Endodermal cell (in vitro differentiated cells): ENCODE measurements around the gene EFCAB11. TPM values are rescaled to one million over a fixed set of nuclear protein-coding genes. Genes with fewer than 3 reads are reported as not detected.

Experiments
- DNase-seq: peaks from one replicate; pipeline ENCODE4 v3.0.0-alpha.2; 2017
- H3K27ac ChIP-seq: 2 replicates; pipeline ENCODE4 v1.5.1; 2013; ENCODE audit warnings: mild to moderate bottlenecking, low read depth, low read length, moderate library complexity
- H3K27me3 ChIP-seq: 2 replicates; pipeline ENCODE4 v1.6.1; 2013; ENCODE audit warnings: mild to moderate bottlenecking, low read length, moderate library complexity; ENCODE audit not compliant: insufficient read depth, control insufficient read depth, poor library complexity, severe bottlenecking
- H3K36me3 ChIP-seq: 2 replicates; pipeline ENCODE4 v1.7.0; 2013; ENCODE audit warnings: mild to moderate bottlenecking, low read length, moderate library complexity; ENCODE audit not compliant: control insufficient read depth, insufficient read depth
- H3K4me1 ChIP-seq: one replicate; pipeline ENCODE4 v1.7.0; 2013; ENCODE audit warnings: low read length; ENCODE audit not compliant: control insufficient read depth, insufficient read depth
- H3K4me3 ChIP-seq: 2 replicates; pipeline ENCODE4 v1.5.1; 2013; ENCODE audit warnings: mild to moderate bottlenecking, low read length, moderate library complexity
- H3K9ac ChIP-seq: 2 replicates; pipeline ENCODE4 v1.6.1; 2013; ENCODE audit warnings: mild to moderate bottlenecking, low read length, moderate library complexity; ENCODE audit not compliant: poor library complexity, severe bottlenecking; ENCODE audit errors: extremely low read depth
- H3K9me3 ChIP-seq: 2 replicates; pipeline ENCODE4 v1.6.1; 2013; ENCODE audit warnings: mild to moderate bottlenecking, low read length, moderate library complexity; ENCODE audit not compliant: control insufficient read depth
- H3K27ac Mint-ChIP-seq: 2 replicates; pipeline ENCODE4 v1.8.0; 2020; ENCODE audit warnings: mixed read lengths
- H3K27me3 Mint-ChIP-seq: 2 replicates; pipeline ENCODE4 v1.8.0; 2021; ENCODE audit warnings: mild to moderate bottlenecking, mixed read lengths; ENCODE audit not compliant: insufficient read depth
- H3K36me3 Mint-ChIP-seq: 2 replicates; pipeline ENCODE4 v1.8.0; 2020; ENCODE audit warnings: low read depth, mixed read lengths
- H3K4me1 Mint-ChIP-seq: 2 replicates; pipeline ENCODE4 v1.8.0; 2020; ENCODE audit warnings: mixed read lengths
- H3K4me3 Mint-ChIP-seq: 2 replicates; pipeline ENCODE4 v1.8.0; 2020; ENCODE audit warnings: mild to moderate bottlenecking, moderate library complexity, mixed read lengths
- H3K9me3 Mint-ChIP-seq: 2 replicates; pipeline ENCODE4 v1.8.0; 2020; ENCODE audit warnings: mild to moderate bottlenecking, mixed read lengths
- WGBS, 2 experiments: methylation state at CpG; one replicate each; pipeline versions ENCODE4 v1.1.5 to v1.1.7; 2013; ENCODE audit warnings: missing lambda C conversion rate in 2 of 2, mixed read lengths in 1 of 2; ENCODE audit not compliant: insufficient coverage in 1 of 2, insufficient read length in 1 of 2; 5-methylcytosine and 5-hydroxymethylcytosine counted together
- total RNA-seq, 2 donors: library from RNA; stranded (reverse); fragmentation: NEBNext Ultra II Directional in 1 of 2; extraction: Animal tissue kit (Norgen Biotek cat#: 25700) in 1 of 2; gene quantifications; 2 replicates in 1 of 2; 3 replicates in 1 of 2; pipeline ENCODE4 v1.2.1, GENCODE V29; 2021
- TF ChIP-seq, protein P1 (sequence below): fragments of 200-600 bp; sonication (generic); conservative IDR thresholded peaks from 2 replicates; pipeline ENCODE4 v1.5.0; 2021; ENCODE audit warnings: antibody characterized with exemption, mild to moderate bottlenecking

Gene EFCAB11
- total RNA-seq, 2 donors from 2014 or later = 23.8 to 47.6 TPM

DNA sequence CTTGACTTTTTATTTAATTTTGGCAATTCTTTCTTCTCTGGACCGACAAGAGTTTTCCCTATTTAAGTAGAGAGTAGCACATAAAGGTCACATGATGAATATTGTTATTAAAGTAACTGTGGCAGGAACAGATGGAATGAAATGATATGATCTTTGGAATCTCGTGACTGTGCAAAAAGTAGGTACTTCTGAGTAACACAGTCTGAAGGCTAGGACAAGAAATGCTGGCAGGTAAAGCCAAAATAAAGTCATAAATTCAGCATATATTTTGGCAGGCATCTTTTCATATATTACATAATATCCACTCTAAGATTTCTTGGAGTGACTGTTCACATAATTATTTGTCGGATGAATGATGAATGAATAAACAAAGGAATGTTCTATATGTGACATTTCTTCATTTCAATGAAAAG, 121.4 kb downstream of the EFCAB11 start:
- Histone ChIP-seq H3K27me3 (no peaks in the 10 kb centered on the region), H3K9ac (no peak overlapping the region), H3K4me1 (peaks cover 11% of the 10 kb centered on the region), H3K27ac (no peak overlapping the region), H3K4me3 (no peak overlapping the region), H3K36me3 (no peaks in the 10 kb centered on the region), H3K9me3 (peaks cover 2% of the 10 kb centered on the region)
- DNase-seq = no peak
- peaks cover 3% of the 10 kb centered on the region for H3K9me3 Mint-ChIP-seq
- H3K4me3 Mint-ChIP-seq = no peak overlapping the region
- TF ChIP-seq, protein P1, sequence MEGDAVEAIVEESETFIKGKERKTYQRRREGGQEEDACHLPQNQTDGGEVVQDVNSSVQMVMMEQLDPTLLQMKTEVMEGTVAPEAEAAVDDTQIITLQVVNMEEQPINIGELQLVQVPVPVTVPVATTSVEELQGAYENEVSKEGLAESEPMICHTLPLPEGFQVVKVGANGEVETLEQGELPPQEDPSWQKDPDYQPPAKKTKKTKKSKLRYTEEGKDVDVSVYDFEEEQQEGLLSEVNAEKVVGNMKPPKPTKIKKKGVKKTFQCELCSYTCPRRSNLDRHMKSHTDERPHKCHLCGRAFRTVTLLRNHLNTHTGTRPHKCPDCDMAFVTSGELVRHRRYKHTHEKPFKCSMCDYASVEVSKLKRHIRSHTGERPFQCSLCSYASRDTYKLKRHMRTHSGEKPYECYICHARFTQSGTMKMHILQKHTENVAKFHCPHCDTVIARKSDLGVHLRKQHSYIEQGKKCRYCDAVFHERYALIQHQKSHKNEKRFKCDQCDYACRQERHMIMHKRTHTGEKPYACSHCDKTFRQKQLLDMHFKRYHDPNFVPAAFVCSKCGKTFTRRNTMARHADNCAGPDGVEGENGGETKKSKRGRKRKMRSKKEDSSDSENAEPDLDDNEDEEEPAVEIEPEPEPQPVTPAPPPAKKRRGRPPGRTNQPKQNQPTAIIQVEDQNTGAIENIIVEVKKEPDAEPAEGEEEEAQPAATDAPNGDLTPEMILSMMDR = no peak
- 91 to 100% methylated on average over 1 to 3 of the region's 3 CpGs for WGBS, 2 experiments
- no peak overlapping the region for H3K27ac Mint-ChIP-seq
- H3K36me3 Mint-ChIP-seq = peaks cover 3% of the 10 kb centered on the region
- no peaks in the 10 kb centered on the region for H3K27me3 Mint-ChIP-seq
- peaks cover 11% of the 10 kb centered on the region for H3K4me1 Mint-ChIP-seq

DNA sequence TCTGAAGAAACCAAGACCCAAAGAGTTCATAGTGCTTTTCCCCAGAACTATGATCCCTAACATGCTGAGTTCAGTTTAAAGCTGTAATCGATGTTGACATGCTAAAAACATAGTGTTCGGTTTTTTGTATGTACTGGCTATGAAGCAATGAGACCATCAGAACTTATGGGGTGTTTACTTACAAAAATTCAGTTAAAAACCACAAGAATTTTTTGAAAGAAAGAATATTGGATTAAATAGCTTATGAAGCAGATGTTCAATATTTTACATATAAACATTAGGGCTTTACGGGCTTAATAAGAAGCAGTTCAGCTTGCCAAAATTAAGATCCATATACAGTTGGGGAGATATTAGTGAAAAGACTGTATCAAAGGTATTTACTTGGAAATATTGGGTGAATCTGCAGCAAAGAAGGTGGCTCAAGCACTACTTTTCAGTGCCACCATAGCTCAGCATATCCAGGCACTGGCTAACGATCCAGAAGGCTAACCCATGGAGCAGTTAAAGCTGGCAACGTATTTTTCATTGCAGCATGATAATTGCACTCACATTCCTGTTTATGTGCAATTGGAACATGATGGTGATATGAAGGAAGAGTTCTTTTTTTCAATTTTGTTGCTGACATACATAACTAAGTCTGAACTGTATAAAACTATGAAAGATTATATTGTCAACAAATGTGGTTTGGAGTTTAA, 125.9 kb downstream of the EFCAB11 start:
- Mint-ChIP-seq H3K4me3 (no peak overlapping the region), H3K4me1 (no peaks in the 10 kb centered on the region), H3K9me3 (peaks cover 10% of the 10 kb centered on the region), H3K36me3 (peaks cover 3% of the 10 kb centered on the region), H3K27me3 (no peaks in the 10 kb centered on the region), H3K27ac (no peak overlapping the region)
- no peaks in the 10 kb centered on the region for H3K36me3 ChIP-seq
- WGBS, 2 experiments = 89 to 90% methylated on average over 3 to 5 of the region's 5 CpGs
- H3K27me3 ChIP-seq = no peaks in the 10 kb centered on the region
- DNase-seq = no peak
- no peak overlapping the region for H3K9ac ChIP-seq
- no peak overlapping the region for H3K27ac ChIP-seq
- H3K4me1 ChIP-seq = no peaks in the 10 kb centered on the region
- TF ChIP-seq, protein P1 = no peak
- H3K9me3 ChIP-seq = peaks cover 7% of the 10 kb centered on the region
- H3K4me3 ChIP-seq = no peak overlapping the region

DNA sequence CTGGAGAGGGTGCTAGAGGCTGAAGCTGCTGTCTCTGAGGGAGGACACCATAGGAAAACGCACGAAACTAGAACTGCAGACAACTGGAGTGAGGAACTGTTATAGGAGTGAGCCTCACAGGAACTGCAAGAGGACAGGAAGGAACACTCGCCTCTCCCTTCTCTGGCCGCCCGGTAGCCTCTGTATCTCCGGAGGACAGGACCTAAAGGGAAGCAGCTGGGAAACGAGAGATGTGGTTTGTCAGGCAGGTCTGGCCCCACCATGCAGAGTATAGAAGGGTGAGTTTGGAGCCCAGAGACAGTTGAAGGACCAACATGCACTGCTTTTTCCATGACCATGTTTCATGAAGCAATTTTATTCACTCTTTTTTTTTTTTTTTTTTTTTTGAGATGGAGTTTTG, 127.3 kb downstream of the EFCAB11 start:
- H3K4me3 ChIP-seq = no peak overlapping the region
- H3K9ac ChIP-seq = no peak overlapping the region
- H3K27ac Mint-ChIP-seq = no peak overlapping the region
- H3K9me3 Mint-ChIP-seq = peaks cover 20% of the 10 kb centered on the region
- H3K36me3 Mint-ChIP-seq = peaks cover 8% of the 10 kb centered on the region
- TF ChIP-seq, protein P1 = no peak
- H3K27ac ChIP-seq = no peak overlapping the region
- peaks cover 12% of the 10 kb centered on the region for H3K9me3 ChIP-seq
- no peaks in the 10 kb centered on the region for H3K36me3 ChIP-seq
- H3K4me3 Mint-ChIP-seq = no peak overlapping the region
- no peaks in the 10 kb centered on the region for H3K27me3 ChIP-seq
- H3K4me1 Mint-ChIP-seq = no peaks in the 10 kb centered on the region
- H3K4me1 ChIP-seq = no peaks in the 10 kb centered on the region
- WGBS, 2 experiments = 98 to 100% methylated on average over 3 to 7 of the region's 7 CpGs
- no peak for DNase-seq
- H3K27me3 Mint-ChIP-seq = no peaks in the 10 kb centered on the region
